HepG2 (cell line): Measurements from ENCODE around the gene CTDNEP1. TPM values are rescaled to one million over a fixed set of nuclear protein-coding genes. Genes with fewer than 3 reads are reported as not detected.

Experiments used
- AFF4 ChIP-seq: sonication (generic); formaldehyde crosslinking; IDR thresholded peaks from 2 replicates; pipeline ENCODE4 v1.4.0; 2020; ENCODE audit warnings: missing genetic modification reagents
- AKNA ChIP-seq: sonication (generic); formaldehyde crosslinking; IDR thresholded peaks from 2 replicates; pipeline ENCODE4 v1.4.0; 2020; ENCODE audit warnings: missing genetic modification reagents, borderline replicate concordance
- E2F2 ChIP-seq: sonication (generic); formaldehyde crosslinking; IDR thresholded peaks from 2 replicates; pipeline ENCODE4 v1.4.0; 2020; ENCODE audit warnings: missing genetic modification reagents, borderline replicate concordance
- HES4 ChIP-seq: sonication (generic); formaldehyde crosslinking; IDR thresholded peaks from 2 replicates; pipeline ENCODE4 v1.9.0; 2021; ENCODE audit warnings: mild to moderate bottlenecking, missing genetic modification reagents, borderline replicate concordance
- NR0B2 ChIP-seq: sonication (generic); formaldehyde crosslinking; IDR thresholded peaks from 2 replicates; pipeline ENCODE4 v1.4.0; 2020; ENCODE audit warnings: mild to moderate bottlenecking, missing genetic modification reagents
- PHF21A ChIP-seq: sonication (generic); formaldehyde crosslinking; IDR thresholded peaks from 2 replicates; pipeline ENCODE4 v1.5.0; 2020; ENCODE audit warnings: mild to moderate bottlenecking, missing genetic modification reagents
- POLR2A ChIP-seq, 2 experiments: IDR thresholded peaks; 2 replicates each; pipeline ENCODE4 v1.6.1; 2011; ENCODE audit warnings: low read depth in 2 of 2, low read length in 2 of 2, mild to moderate bottlenecking in 1 of 2, moderate library complexity in 1 of 2; ENCODE audit not compliant: insufficient read depth in 1 of 2
- RORA ChIP-seq: sonication (generic); formaldehyde crosslinking; IDR thresholded peaks from 2 replicates; pipeline ENCODE4 v1.5.0; 2020; ENCODE audit warnings: mild to moderate bottlenecking, missing genetic modification reagents, moderate library complexity
- ZKSCAN1 ChIP-seq: fragments of 150-350 bp; IDR thresholded peaks from 2 replicates; pipeline ENCODE4 v1.6.1; 2014; ENCODE audit warnings: low read length
- ZNF235 ChIP-seq: sonication (generic); formaldehyde crosslinking; IDR thresholded peaks from 2 replicates; pipeline ENCODE4 v1.8.1; 2023; ENCODE audit warnings: mild to moderate bottlenecking, missing genetic modification reagents, borderline replicate concordance
- ZNF354B ChIP-seq: sonication (generic); formaldehyde crosslinking; IDR thresholded peaks from 2 replicates; pipeline ENCODE4 v1.8.0; 2022; ENCODE audit warnings: mild to moderate bottlenecking, missing genetic modification reagents
- ZNF563 ChIP-seq: sonication (generic); formaldehyde crosslinking; IDR thresholded peaks from 2 replicates; pipeline ENCODE4 v1.8.0; 2022; ENCODE audit warnings: mild to moderate bottlenecking, moderate library complexity, missing genetic modification reagents
- polyA plus RNA-seq, 8 experiments: library from polyadenylated mRNA; depleted of rRNA in 3 of 8; stranded (reverse) in 7 of 8; unstranded in 1 of 8; fragments of >200 nt; fragmentation: Illumina TruSeq in 4 of 8; extraction: Trizol in 4 of 8; gene quantifications; 2 replicates each; pipeline versions ENCODE4 v1.2.1 to v1.2.3, GENCODE V29; 2011 to 2016; ENCODE audit warnings: low read depth in 4 of 8, missing spikeins in 1 of 8, mixed read lengths in 1 of 8; ENCODE audit not compliant: insufficient read depth in 1 of 8
- total RNA-seq, 5 experiments: library from RNA; depleted of rRNA; stranded (reverse); fragments of >200 nt; fragmentation: Illumina TruSeq; extraction: Trizol; gene quantifications; 2 replicates each; pipeline ENCODE4 v1.2.3, GENCODE V29; 2016; ENCODE audit warnings: low read depth in 1 of 5

CTDNEP1 gene
- total and polyA plus RNA-seq, 2 of the 13 experiments (the other 11 are each of a cell fraction or from before 2014, with no cell fraction given) = 19.8 to 118 TPM

GRCh38 chr17:7222093-7222971 lies 29.2 kb downstream of the CTDNEP1 start (continued):
- TF ChIP-seq AKNA = no peak
- TF ChIP-seq ZNF563 (CRISPR knock-in tag) = no peak
- no peak for TF ChIP-seq ZNF354B (CRISPR knock-in tag)
- 0 out of 2 replicates have a peak, but pooled peaks have one; percentile 23 for TF ChIP-seq NR0B2 (CRISPR knock-in tag)
- TF ChIP-seq HES4 (CRISPR knock-in tag) = 0 out of 2 replicates have a peak, but pooled peaks have one; percentile 39
- no peak for TF ChIP-seq AFF4
- TF ChIP-seq E2F2 = no peak
- TF ChIP-seq PHF21A (CRISPR knock-in tag) = 0 out of 2 replicates have a peak, but pooled peaks have one; percentile 26
- TF ChIP-seq ZNF235 (CRISPR knock-in tag) = no peak
- no peak for TF ChIP-seq RORA (CRISPR knock-in tag)
- TF ChIP-seq ZKSCAN1 = no peak
- peak; percentile 45 to 67; a peak in 1 of 4 replicates for TF ChIP-seq POLR2A (IDR thresholded peaks at IDR 0.05; ENCODE audit: insufficient read depth in 1 of 2, low read depth in 2 of 2, low read length in 2 of 2)
